HG03469 (cell line): ENCODE measurements around the gene LHX1.

Experiments used
- ATAC-seq: cut with Tn5 transposase; IDR thresholded peaks from one replicate; pipeline ENCODE4 v1.9.1; 2021; ENCODE audit warnings: mild to moderate bottlenecking, moderate library complexity, moderate number of reproducible peaks; ENCODE audit not compliant: unreplicated experiment

LHX1 gene

DNA sequence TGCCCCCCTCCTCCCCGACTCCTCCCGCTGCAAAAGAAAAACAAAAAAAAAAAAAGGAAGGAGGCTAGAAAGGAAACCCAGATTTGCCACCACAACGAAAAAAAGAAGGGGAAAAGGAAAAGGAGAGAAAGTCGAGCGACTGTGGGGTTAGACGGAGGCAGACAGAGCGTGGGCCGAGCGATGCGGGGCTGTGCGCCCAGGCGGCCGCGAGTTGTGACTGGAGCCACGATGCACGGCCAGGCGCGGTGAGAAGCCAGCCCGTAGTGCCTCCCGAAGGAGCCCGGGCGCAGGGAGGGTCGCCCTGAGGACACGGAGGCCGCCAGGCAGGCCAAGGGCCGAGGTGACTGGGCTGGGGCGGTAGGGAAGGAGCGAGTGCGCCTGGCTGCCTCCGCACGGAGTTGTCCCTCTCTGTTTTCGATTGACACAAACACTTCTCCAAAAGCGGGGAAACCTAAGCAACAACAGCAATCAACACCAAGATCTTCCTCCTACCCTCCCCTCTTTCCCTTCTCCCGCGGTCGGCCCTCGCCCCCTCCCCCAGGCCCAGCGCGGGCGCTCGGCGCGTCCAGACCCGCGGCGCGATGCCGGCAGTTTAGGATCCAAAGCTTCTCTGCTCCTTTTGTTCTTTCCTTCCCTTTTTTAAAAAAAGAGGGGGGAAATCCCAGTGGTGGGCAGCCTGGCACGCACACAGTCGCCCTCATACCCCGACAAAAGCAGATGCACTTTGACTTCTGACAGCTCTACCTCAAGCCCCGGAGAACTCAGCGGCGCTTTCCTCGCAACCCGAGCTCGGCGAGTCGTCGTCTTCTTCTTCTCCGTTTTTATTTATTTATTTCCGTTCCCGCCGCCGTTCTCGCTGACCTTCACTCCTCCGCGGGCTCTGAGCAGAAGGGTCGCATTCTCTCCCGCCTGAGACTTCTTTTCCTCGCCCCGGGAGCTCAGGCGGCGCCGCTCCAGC is at the start of gene LHX1:
LHX1 (plus strand) TSS at position 475 of the 958 bp plus-strand sequence. CDS start 723 bp downstream, outside the sequence.
- ATAC-seq = no peak

DNA sequence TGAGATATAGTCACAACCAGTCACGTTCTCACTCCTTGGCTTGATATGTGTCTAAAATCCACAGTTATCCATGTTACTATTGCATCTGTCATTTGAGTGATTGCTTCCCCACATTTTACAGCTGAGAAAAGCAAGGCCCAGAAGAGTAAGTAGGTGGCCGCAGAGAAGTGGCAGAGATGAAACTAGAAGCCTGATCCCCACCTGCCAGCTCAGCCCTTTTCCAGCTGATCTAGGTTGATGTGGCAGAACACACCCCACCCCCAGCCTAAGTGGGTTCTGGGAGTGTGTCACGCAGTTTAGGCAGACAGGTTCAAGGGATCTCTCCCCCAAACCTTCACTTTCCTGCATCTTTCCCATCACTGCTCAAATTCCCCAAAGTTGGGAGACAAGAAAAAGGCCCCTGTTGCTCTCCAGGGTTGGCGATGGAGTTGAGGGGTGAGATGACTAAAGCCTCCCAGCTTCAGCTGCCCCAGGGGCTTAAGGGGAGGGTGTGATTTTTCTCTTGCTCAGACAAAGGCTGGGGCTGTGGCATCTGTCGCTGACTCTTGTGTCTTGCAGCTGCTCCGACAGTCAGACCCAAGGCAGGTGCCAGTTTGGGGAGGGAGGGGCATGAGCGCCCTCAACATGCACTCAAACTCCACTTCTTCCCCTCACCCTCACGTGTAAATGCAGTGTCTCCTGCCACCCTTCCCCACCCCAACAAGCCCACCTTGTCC is 48.9 kb upstream of the LHX1 start:
- ATAC-seq = no peak

DNA sequence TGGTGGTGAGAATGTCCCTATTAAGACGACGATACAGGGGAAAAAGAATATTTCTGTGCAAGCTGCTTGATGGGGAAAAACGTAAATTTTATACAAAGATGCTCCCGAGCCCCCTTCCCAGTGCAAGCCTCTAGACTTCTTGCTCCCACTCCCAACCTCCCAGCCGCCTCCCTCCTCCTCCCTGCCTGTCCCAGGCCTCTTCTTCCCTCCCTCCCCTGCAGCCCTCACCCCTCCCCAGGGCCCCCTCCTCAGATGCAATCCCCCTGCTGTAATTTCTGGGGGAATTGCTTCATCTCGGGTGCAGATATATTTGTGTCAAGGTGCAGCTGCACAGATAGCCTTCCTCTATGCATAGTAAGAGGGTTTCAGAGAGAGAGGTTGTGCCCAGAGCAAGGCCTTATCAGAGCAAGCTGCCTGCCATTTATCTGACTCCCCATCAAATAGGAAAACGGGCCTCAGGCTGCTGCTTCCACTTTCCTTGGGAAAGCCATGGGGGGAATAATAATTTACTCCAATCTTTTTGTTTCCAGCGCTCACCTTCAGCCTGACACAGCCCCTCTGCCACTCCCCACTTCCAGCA is 47.4 kb upstream of the LHX1 start:
- ATAC-seq = no peak

DNA sequence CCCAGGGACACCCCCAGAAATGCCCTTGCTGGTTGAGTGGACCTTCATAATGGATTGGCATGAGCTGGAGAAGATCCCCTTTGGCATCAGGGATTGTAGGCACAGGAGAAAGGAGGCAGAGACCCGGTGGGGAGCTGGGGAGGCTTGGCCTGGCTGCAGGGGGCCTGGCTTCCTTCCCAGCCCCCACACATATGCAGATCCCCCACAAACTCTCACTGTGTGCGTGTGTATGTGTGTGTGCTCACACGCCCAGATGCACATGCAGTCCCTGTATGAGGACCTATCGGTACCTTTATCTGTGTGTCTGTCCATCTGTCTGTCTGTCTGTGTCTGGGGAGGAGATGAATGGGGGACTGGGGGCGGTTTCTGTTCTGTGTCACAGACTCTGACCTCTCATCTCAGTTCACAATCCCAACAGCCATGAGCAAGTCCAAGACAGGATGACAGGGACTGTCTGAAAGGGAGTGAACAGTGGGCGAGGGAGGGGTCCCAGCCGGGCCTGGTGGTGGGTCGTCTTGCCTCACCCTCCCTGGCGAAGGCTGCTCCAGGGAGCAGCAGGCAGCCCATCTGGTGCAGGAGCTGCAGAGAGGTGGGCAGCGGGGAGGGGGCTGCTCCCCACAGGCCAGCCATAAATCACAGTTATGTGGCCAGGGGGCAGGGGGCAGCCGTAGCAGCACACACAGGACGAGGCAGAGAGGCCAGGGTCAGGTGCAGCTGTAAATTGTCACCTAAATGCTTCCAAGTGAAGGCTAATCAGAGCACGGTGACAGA is 46.7 kb upstream of the LHX1 start:
- ATAC-seq = no peak

DNA sequence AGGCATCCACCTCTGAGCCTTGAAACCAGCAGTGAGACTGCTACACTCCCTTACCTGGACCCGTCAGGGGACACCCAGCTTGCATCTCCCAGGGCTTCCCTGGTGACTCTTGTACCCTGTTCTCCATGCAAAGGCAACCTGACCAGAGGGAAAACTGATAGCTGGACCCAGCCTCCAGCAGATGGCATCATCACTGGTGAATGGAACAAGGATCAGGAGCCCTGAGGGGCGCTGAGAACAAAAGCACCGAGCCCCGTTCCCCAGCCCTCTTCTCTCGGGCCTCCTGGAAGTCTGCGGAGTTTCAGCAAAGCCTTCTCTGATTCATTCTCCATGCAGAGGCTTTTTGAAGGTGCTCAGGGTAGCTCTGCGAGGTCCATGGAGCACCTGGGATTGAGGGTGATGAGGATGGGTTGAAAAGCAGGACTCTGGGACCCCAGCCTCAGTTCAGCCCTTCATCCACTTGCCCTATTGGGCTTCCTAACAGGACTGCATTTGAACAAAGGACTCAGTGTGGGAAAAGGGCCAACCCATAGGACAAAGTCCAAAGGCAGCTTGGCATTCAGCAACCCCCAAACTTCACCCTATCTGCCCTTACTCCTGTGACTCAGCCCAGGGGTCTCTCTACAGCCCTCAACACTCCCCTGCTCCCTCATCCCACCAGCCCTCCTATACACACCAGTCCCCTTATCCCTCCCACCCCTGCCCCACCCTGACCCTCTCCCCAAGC is 45.0 kb upstream of the LHX1 start:
- no peak for ATAC-seq

DNA sequence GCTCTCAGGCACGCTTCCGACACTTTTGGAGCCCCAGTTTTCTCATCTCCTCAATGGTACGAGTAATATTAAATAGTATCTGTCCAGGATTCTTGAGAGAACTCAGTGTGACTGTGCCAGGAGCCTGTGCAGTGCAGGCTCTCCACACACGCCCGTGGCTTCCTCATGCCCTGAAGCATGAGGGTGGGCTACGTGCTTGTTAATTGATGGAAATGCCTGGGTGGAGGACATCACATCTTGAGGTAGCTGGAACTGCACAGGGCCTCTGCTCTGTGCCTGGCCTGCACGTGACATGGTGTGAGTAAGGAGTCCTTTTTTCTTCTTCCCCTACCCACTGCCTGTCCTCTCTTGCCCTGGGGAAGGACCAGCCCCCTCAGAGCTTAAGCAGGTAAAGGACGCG is 43.1 kb upstream of the LHX1 start:
- no peak for ATAC-seq

DNA sequence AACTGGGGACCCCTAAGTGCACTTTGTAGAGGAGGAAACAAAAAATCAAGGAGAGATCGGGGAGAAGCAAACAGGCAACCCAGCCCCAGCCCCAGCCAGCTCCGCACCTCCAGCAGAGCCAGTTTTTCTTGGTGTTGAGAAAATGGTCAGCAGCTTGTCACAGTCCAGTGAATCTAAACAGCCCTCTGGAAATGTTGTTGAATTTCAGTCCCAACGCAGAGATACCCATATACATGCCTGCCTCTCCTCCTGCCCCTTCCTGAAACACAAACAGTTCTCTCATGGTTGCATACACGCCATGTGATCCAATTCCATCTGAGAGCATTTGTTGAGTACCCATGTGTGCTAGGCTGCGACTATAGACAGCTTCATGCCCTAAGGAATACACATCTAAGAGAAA is 42.4 kb upstream of the LHX1 start:
- ATAC-seq = no peak

DNA sequence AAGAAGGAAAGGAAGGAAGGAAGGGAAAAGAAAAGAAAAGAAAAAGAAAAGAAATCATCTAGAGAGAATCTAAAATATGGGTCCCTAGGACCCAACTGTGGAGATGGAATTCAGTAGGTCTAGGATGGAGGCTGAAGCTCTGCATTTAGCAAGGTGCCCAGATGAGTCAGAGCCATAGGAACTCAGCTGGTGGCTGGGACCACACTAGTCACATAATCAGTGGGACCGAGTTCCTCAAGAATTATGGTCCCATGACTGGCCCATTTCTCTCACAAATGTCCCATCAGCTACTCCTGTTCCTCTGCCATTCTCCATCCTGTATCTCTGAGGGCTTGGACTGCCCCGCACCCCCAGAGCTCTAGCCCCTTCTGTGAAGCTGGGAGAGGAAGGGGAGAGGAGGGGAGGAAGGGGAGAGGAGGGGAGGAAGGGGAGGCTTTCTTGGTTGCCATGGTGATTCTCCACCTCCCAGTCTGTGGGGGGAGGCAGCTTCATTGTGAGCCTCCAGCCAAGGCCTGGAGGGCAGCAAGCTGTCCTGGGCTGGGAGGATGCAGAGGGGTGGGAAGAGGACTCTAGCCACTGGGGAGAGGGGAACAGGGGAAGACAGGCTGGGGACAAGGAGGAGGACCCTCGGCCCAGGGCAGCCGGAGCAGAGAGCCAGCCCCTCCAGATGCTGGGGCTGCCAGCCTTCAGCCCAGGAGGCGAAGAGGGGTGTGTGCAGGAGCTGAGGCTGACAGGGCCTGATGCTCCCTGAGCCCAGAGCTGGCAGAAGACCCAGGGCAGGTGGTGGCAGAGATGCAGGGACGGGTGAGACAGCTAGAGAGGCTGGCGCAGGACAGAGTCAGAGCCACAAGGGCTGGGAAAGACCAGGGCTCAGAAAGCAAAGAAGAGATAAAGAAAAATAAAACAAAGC is 37.8 kb upstream of the LHX1 start:
- no peak for ATAC-seq

DNA sequence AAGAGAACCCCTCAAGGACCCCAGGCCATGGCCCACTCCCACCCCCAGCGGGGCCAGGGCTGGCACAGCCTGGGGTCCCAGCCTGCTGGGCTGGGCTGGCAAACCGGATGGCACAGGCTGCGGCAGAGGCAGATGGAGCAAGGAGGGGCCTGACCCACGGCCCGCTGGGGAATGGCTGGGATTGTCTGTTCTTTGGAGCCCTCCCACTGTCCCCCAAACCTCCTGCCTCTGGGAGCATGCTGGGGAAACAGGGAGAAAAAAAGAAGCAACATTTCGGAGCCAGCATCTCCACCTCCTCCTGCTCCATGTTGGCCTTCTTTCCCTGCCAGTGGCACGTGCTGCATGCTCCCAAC is 37.1 kb upstream of the LHX1 start:
- ATAC-seq = no peak

DNA sequence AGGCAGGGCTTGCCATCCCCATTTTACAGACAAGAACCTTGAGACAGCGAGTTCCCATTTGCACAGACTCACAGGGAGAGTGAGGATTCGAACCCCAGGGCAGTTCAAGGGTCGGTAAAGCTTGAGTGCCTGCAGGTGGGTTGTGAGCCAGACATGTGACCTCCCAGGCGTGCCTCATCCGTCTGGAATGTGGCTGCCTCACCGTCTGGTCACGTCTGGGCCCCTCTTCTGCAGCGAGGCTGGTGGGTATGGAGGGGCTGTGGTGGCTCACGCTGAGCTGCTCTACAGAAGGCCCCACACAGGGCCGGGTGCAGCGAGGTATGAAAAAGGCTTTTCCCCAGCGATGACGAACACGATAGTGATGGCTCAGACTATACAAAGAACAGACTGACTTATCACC is 35.8 kb upstream of the LHX1 start:
- no peak for ATAC-seq

DNA sequence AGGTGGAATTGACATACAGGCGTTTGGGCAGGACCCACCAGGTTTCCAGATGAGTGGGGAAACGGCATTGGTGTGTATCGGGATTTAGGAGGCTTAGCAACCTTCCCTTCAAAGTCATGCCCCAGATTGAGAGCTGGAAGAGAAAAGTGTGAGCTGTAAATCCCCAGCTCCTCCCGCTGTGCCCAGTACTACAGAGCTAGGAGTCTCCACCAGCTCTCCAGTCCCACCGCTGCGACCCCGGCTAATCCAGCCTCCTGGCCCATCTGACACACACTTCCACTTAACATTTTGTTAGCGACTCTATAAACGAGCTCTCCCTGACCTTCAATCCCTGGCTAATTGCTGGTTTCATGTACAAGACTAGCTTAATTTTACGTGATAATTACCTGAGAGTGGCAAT is 29.9 kb upstream of the LHX1 start:
- ATAC-seq = no peak

DNA sequence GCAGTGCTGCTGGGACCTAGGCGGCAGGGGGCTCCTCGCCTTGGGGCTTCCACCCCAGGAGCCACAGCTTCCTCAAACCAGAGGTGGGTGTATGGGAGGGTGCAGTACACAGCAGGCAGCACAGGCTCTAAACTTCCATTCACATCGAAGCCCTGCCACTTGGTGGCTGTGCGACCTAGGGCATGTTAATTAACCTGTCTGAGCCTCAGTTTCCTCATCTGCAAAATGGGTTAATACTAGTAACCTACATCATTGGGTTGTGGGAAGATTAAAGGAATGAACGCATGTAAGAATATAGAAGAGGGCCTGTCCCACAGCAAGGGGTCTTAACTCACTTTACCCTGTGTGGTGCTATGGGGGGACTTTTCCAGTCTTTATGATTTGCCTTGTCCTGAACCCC is 26.8 kb upstream of the LHX1 start:
- ATAC-seq = no peak

DNA sequence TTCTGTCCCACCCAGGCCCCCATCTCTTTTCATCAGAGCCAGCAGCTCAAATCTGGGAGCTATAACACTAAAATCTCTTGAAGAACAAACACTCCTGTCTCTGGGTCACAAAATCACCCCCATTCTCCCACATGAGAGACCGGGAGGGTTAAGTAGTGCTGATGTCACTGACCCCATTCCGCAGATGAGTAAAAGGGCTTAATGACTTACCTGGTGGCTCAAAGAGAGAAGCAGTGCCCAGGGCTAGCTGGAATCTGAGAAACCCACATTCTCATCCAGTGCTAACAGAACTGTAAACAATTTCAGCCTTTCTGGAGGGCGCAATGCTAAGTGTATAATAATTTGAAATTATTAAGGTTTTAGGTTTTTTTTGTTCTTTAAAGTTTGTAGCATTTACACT is 26.3 kb upstream of the LHX1 start:
- no peak for ATAC-seq

DNA sequence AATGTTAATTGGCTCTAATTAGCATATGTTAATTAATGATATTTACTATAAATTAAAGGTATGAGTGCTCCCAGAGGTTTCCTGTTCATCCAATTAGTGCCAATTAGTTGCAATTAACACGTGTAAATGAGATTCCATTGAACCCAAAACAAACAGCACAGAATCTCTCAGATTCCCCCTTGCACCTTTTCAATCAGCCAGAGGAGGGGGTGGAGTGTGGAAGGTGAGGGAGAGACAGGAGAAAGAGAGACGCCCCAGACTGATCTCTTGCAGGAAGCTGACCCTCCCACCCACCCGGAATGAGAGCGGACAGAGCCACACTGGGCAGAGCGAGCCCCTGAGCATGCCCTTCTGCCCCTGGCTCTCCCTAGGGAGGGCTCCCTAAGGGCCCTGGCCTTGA is 24.1 kb upstream of the LHX1 start:
- ATAC-seq = no peak

DNA sequence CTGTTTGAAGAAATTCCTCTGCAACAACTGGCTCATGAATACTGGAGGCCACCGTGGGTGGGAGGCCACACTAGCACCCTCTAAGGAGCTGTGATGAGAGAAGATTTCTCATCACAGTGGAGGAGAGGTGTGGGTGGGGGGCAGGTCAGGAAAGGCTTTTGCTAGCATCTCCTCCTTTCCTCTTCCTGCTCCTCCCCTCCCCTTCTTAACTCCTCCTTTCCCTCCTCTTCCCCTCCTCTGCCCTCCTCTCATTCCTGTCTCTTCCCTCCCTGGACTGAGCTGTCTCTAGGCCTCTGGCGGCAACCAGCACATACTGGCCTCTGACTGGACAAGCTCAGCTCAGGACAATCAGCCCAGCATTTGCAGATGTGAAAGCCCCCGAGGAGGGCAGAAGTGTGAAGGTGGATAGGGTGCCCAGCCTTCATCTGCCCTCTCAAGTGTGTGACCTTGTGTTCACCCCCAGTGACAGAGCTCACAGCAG is 19.0 kb upstream of the LHX1 start:
- no peak for ATAC-seq

DNA sequence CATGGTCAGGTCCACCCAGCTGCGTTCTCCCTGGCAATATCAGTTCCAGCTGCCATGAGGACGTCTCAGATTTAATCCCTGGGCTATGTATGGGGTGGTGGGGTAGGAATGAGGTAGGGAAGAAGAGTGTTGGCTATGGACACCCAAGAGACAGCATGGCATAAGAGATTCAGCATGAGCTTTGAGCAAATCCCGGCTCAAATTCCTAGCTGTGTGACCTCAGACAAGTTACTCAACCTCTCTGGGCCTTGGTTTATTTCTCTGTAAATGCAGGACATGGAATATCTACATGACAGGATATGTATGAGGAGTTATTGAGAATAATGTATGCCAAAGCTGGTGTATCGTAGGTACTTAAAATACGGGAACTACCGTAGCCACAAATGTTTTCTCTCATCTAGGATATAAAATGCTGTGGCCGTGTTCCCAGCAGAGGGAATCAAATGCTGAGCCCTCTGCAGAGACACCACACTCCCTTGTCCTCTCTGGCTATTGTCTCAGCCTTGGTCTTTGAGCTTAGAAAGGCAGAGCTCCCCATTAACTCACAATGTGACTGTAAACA is 17.8 kb upstream of the LHX1 start:
- no peak for ATAC-seq

DNA sequence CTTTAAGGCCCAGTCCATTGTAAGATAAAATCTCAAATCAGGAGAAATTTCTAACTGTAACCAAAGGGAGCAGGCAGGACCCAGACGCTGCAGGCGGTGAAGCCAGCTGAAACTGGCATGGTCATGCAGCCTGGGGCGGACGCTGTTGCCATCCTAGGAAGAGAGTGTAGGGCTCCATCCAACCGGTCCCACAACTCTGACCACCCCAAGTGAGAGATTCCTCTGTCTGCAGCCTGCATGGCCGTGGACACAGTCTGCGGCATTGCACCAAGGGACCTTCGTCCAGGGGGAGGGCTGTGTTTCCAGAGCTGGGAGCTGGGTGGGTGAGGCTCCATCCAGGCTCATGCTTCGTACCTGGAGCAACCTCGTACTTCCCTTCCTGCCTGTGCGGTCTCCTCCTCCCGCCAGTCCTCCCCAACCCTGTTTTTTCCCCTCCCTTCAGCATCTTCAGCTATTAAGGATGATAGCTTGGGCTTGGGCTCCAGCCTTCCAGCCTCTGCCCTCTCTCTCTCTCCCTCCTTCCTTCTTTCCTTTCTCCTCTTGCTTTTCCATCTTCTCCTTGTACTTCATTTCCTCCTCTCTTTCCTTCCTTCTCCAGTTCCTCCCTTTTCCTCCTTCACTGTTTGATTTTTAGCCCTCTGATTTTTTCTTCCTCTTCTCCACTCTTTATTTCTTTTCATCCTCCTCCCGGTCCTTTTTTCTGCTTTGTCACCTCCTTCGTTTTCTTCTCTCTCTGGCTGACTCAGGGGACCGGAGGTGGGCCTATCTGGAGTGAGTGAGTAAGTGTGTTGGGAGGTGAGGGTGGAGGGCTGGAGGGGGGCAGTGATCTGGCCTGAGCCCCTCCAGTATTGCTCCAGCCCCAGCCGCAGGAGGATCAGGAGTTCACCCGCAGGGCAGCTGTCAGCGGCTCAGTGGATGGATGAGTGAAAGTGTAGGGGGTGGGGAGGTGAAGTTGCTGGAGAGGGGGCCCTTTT is 17.0 kb upstream of the LHX1 start:
- ATAC-seq = no peak
